GM18519 (cell line): Measurements from ENCODE around the gene DHX29.
"Not testable (repeated sequence)": the region's sequence is repeated elsewhere in the genome, so short reads cannot be mapped to it uniquely, and the experiment has no call there.

Source experiments
- ATAC-seq: cut with Tn5 transposase; IDR thresholded peaks from one replicate; pipeline ENCODE4 v1.9.1; 2021; ENCODE audit warnings: mild to moderate bottlenecking, moderate library complexity; ENCODE audit not compliant: unreplicated experiment, low FRiP score

Gene DHX29

DNA sequence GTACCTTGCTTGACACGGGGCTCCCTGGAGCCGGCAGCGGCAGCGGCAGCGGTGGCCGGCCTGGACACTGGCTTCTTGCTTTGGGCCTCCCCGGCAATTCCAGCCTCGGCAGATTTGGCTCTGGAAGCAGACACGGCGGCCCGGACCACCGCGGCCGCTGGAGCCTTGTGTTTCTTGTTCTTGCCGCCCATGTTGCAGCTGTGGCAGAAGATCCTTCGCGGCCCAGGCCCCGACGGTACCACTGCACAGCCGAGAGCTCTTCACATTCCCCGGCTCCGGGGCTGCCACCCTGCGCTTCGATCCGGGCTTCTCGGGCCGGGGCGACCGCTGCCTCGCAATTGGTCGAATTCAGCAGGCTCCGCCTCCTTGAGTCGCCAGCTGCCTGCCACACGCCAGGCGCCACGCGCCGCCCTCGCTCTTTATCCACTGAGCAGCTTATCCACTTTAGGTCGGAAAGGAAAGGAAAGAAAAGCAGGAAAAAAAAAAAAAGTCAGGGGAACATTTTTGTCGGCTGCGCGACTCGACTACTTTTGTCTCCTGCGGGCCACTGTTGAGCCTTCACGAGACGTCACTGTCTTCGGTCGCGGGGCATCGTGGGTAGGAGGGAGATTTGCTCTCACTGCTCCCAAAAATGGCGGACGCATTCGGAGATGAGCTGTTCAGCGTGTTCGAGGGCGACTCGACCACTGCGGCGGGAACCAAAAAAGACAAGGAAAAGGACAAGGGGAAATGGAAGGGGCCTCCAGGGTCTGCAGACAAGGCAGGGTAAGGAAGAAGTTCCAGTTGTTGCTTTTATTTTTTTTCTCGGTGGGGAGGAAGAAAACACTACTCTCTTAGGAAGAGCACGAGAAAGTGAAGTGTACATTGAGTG is at the start of gene DHX29, which contains the start of gene MTREX:
Gene DHX29 (minus strand): TSS at position 312 of the 871 bp plus-strand sequence. CDS start 121 bp downstream, at position 191.
Gene MTREX (plus strand): TSS at position 607 of the 871 bp plus-strand sequence. CDS start 25 bp downstream, at position 632.
- ATAC-seq, result peak; percentile 71

DNA sequence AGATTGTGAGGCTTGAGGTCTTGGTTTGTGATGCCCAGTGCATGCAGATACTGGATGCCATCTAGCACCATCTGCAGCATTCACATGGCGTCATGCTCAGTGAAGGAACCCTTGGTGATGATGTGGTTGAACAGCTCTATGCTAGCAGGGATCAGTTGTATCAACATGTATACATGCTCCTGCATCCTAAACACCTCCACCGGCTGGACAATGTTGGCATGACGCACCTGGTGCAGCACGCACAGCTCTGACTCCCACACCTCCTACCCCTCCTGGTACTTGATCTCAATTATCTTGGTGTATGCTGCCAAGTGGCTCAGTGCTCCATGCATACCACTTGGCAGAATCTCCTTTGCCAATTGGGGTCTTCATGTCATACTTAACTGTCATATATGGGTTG is 49.4 kb upstream of the DHX29 start:
- ATAC-seq, result no peak

GRCh38 chr5:55350754-55351153 is 43.3 kb upstream of the DHX29 start:
- no peak for ATAC-seq

DNA sequence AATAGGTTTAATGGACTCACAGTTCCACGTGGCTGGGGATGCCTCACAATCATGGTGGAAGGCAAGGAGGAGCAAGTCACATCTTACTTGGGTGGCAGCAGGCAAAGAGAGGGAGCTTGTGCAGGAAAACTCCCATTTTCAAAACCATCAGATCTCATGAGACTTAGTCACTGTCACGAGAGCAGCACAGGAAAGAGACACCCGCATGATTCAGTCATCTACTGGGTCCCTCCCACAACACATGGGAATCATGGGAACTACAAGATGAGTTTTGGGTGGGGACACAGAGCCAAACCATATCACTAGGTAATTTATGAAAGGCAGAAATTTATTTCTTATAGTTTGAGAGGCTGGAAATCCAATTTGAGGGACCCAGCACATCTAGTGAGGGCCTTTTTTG is 40.3 kb upstream of the DHX29 start:
- ATAC-seq, result no peak

DNA sequence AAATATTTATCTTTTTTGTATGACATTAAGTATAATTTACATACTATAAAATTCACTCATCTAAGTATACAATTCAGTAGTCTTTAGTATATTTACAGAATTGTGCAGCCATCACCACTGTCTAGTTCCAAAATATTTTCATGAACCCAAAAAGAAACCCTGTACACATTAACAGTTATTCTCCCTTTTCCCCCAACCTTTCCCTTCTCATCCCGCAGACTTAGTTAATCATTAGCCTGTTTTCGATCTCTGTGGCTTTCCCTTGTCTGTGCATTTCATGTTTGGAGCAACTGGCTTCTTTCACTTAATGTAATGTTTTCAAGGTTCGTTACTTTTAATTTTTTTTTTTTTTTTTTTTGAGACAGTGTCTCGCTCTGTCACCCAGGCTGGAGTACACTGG is 37.8 kb upstream of the DHX29 start:
- ATAC-seq, result no peak

GRCh38 chr5:55344392-55344992 is 37.0 kb upstream of the DHX29 start:
- no peak for ATAC-seq

DNA sequence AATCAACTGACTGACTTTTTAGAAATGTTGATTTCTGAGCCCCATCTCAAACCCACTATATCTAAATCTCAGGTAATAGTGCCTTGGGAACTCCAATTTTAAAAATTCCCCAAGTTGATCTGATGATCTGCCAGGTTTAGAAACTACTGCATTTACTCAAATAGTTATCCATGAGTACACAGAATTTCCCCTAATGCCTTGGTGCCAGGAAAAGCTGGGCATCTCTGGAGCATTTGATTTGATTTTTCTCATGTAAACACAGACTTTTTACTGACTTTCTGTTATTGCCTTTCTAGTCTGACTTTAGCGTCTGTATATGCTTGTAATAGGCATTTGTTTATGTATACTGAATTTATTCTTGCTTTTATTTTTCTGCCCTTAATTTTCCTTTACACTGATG is 36.1 kb upstream of the DHX29 start:
- no peak for ATAC-seq

GRCh38 chr5:55343107-55343506 is 35.6 kb upstream of the DHX29 start:
- no peak for ATAC-seq

DNA sequence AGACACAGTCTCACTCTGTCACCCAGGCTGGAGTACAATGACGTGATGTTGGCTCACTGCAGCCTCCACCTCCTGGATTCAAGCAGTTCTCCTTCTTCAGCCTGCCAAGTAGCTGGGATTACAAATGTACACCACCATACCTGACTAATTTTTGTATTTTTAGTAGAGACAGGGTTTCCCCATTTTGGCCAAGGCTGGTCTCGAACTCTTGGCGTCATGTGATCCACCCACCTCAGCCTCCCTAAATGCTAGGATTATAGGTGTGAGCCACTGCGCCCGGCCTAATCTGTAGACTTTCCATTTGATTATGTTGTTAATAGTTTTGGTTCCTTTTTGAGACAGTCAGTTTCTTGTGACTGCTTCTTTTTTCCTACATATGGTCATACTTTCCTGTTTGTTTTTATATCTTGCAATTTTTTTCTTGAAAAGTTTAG is 31.3 kb upstream of the DHX29 start:
- ATAC-seq, result no peak

GRCh38 chr5:55338092-55338613 is 30.7 kb upstream of the DHX29 start:
- ATAC-seq, result no peak

DNA sequence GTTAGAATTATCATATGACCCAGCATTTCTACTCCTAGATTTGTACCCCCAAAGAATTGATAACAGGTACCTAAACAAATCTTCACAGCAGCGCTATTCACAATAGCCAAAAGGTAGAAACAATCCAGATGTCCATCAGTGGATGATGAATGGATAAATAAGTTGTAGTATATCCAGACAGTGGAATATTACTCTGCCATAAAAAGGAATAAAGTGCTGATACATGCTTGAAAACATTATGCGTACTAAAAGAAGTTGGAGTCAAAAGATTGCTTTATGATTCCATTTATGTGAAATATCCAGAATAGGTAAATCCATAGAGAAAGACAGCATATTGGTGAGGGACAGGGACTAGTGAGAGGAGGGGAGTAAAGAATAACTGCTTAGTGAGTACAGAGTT is 26.3 kb upstream of the DHX29 start:
- ATAC-seq, result no peak

- no peak for ATAC-seq
These were observed 25.5 kb upstream of the DHX29 start for GRCh38 chr5:55333017-55333416.

DNA sequence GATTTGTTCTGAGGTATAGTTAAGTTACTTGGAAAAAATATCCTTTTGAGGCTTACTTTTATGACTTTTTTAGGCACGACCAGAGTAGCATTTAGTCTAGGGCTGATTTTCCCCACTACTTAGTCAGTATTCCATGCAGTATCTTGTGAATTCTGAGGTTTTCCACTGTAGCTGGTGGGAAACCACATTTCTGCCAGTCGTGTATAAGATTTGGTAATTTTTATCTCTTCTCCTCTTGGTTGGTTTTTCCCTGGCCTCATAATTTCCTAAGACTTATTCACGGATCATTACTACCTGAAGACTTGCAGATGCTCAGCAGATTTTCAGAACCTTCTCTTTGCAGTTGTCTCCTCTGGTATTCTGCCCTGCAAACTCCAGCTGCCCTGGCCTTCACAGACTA is 23.8 kb upstream of the DHX29 start:
- ATAC-seq, result no peak

DNA sequence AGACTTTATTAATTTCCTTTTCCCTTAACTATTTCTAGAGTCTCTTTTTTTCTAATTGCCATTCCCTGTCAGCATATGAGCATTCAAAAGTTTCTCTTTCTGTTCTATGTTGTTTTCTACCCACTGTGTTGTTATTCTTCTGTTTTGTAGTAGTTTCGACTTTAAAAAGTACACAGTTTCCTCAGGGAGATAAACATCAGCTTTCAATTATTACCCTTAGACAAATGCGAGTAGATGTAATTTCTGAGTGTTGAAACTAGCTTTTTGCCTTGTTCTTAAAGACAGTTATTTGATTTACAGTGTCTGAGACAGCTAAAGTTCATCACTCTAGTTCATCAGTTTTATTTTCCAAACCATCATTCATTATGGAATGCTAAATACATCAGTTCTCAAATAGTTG is 19.8 kb upstream of the DHX29 start:
- no peak for ATAC-seq

DNA sequence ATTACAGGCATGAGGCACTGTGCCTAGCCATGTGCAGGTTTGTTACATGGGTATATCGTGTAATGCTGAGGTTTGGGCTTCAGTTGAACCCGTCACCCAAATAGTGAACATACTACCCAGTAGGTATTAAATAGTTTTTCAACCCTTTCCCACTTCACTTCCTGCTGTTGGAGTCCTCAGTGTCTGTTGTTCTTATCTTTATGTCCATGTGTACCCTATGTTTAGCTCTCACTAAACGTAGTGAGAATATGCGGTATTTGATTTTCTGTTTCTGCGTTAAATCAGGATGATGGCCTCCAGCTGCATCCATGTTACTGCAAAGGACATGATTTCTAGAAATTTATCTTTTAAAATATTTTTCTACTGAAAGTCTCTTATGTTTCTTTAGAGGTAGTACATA is 18.1 kb upstream of the DHX29 start:
- ATAC-seq, result no peak

DNA sequence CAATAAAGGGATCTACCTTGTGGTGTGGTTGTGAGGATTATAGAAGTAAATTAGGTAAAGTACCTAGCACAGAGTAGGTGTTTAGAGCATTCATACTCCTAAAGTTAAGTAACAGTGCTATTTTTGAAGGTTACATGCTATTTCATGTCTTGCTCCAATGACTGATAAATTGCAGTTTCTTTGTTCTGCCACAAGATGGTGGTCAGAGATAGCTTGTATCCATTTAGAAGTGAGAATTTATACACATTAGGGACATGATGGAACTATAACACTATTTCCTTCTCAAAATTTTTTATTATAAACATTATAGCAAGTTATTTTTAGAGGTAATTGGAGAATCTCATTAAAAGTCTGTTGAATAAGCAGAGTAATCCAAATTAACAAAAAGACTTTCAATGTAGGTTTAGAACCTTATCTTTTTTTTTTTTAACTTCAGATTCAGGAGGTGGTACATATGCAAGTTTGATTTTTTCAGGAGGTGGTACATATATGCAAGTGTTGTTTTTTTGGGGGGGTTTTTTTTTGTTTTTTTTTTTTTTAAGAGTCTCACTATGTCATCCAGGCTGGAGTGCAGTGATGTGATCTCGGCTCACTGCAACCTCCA is 17.4 kb upstream of the DHX29 start:
- peak; percentile 51 for ATAC-seq

DNA sequence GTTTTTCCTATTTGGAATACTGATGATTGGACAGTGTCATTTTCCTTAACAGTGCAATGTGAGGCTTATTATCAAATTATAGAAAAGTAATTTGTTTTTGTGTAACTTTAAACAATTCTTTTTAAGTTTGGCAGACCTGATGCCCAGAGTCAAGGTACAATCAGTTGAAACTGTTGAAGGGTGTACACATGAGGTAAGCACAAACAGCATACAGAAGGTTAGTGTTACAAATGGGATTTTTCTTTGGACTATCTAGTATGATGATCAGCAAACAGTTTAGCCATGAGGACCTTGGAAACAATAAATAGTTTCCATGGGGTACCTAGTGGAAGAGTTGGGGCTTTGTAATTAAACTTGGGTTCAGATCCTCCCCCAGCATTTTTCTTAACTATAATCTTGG is 16.5 kb upstream of the DHX29 start:
- ATAC-seq, result no peak

GRCh38 chr5:55320571-55320970 is 13.1 kb upstream of the DHX29 start:
- no peak for ATAC-seq

DNA sequence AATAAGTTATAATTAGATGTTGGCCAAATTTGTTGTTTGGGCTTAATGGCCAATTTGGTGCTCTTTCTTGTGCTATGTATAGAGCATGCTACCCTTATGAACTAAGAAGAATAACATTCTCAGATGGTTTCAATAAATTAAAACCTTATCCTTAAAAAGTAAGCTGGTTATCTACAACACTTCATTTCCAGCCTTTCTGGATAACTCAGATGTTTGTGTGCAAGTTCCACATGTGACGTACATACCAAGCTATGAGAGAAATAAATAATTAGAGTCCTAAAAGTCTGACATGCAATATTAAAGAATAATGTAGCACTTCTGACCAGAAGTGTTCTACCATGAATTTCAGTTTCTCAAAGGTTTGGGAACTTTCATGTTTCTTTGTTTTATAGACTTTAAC is 12.0 kb upstream of the DHX29 start:
- ATAC-seq, result no peak

DNA sequence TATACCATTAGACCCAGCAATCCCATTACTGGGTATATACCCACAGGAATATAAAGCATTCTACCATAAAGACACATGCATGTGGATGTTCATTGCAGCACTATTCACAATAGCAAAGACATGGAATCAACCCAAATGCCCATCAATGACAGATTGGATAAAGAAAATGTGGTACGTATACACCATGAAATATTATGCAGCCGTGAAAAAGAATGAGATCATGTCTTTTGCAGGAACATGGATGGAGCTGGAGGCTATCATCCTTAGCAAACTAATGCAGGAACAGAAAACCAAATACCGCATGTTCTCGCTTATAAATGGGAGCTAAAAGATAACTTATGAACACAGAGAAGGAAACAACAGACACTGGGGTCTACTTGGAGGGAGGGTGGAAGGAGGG is 10.7 kb upstream of the DHX29 start:
- not testable (repeated sequence) for ATAC-seq

DNA sequence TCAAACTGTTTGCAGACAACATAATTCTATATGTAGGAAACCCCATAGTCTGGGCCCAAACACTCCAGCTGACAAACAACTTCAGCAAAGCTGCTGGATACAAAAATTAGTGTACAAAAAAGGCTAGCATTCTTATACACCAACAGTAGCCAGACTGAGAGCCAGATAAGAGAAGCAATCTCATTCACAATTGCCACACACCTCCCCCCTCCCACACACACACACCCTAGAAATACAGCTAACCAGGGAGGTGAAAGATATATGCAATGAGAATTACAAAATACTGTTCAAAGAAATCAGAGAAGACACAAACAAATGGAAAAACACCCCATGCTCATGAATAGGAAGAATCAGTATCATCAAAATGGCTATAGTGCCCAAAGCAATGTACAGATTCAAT is 9.3 kb upstream of the DHX29 start:
- ATAC-seq, result no peak
